T-helper 1 cell (primary cell): ENCODE measurements around the gene EPB41L4B.

Experiments used
- DNase-seq, 5 donors: peaks; one replicate each; pipeline ENCODE4 v3.0.0-alpha.2; 2012 to 2020

Gene EPB41L4B

GRCh38 chr9:109191746-109192145 lies 129.1 kb downstream of the EPB41L4B start:
- DNase-seq = no peak

GRCh38 chr9:109190151-109190550 lies 130.7 kb downstream of the EPB41L4B start:
- no peak for DNase-seq

- no peak for DNase-seq
These were observed 133.9 kb downstream of the EPB41L4B start for GRCh38 chr9:109186857-109187520.

- DNase-seq = no peak
These were observed 137.7 kb downstream of the EPB41L4B start for GRCh38 chr9:109182940-109183798.

GRCh38 chr9:109182550-109182939 lies 138.3 kb downstream of the EPB41L4B start:
- no peak for DNase-seq

- DNase-seq = peak in 1 of 5 donors; percentile 60
These were observed 139.6 kb downstream of the EPB41L4B start for GRCh38 chr9:109181284-109181683.

GRCh38 chr9:109179801-109180523 lies 140.9 kb downstream of the EPB41L4B start:
- no peak for DNase-seq

- DNase-seq = no peak
These were observed 143.9 kb downstream of the EPB41L4B start for GRCh38 chr9:109176963-109177362.

- no peak for DNase-seq
These were observed 144.5 kb downstream of the EPB41L4B start for GRCh38 chr9:109176386-109176785.

- DNase-seq = no peak
These were observed 147.9 kb downstream of the EPB41L4B start for GRCh38 chr9:109172935-109173334.

GRCh38 chr9:109171926-109172325 lies 148.9 kb downstream of the EPB41L4B start:
- DNase-seq = no peak

- DNase-seq = no peak
These were observed 152.7 kb downstream of the EPB41L4B start for GRCh38 chr9:109168170-109168569.

- no peak for DNase-seq
These were observed 153.1 kb downstream of the EPB41L4B start for GRCh38 chr9:109167716-109168115.

- DNase-seq = no peak
These were observed 153.9 kb downstream of the EPB41L4B start, which contains the start of gene FRRS1L for GRCh38 chr9:109166771-109167601. Gene FRRS1L (minus strand): TSS chr9:109167249. CDS start chr9:109167138, 111 bp downstream.

- DNase-seq = no peak
These were observed 154.6 kb downstream of the EPB41L4B start for GRCh38 chr9:109166171-109166770.

- no peak for DNase-seq
These were observed 156.8 kb downstream of the EPB41L4B start for GRCh38 chr9:109164042-109164441.

GRCh38 chr9:109163194-109163593 lies 157.7 kb downstream of the EPB41L4B start:
- DNase-seq = no peak

GRCh38 chr9:109162677-109163076 lies 158.2 kb downstream of the EPB41L4B start:
- DNase-seq = no peak

- no peak for DNase-seq
These were observed 159.4 kb downstream of the EPB41L4B start for GRCh38 chr9:109161471-109161870.

- no peak for DNase-seq
These were observed 161.3 kb downstream of the EPB41L4B start for GRCh38 chr9:109159583-109159982.

- no peak for DNase-seq
These were observed 162.2 kb downstream of the EPB41L4B start for GRCh38 chr9:109158651-109159050.

- no peak for DNase-seq
These were observed 164.2 kb downstream of the EPB41L4B start for GRCh38 chr9:109156708-109157107.
